ENCODE data around the gene CSNK2A1.
A peak's percentile ranks its signal among the peaks of the same experiment; 100 is the strongest.

The CSNK2A1 gene

GRCh38 chr20:563187-563586, 19.6 kb upstream of the CSNK2A1 start:
- DNase-seq = no peak

GRCh38 chr20:562232-562897, 18.8 kb upstream of the CSNK2A1 start:
- DNase-seq = no peak

- DNase-seq = peak; percentile 89
Measured at GRCh38 chr20:561437-562231, 18.0 kb upstream of the CSNK2A1 start.

- no peak for DNase-seq
Measured at GRCh38 chr20:560680-561079, 17.1 kb upstream of the CSNK2A1 start.

- DNase-seq = no peak
Measured at GRCh38 chr20:558117-558516, 14.5 kb upstream of the CSNK2A1 start.

GRCh38 chr20:556984-557383, 13.4 kb upstream of the CSNK2A1 start:
- no peak for DNase-seq

- no peak for DNase-seq
Measured at GRCh38 chr20:555976-556385, 12.4 kb upstream of the CSNK2A1 start.

GRCh38 chr20:550611-551010, 7.0 kb upstream of the CSNK2A1 start:
- DNase-seq = no peak

- DNase-seq = no peak
Measured at GRCh38 chr20:549722-550496, 6.3 kb upstream of the CSNK2A1 start.

GRCh38 chr20:548906-549305, 5.3 kb upstream of the CSNK2A1 start:
- DNase-seq = no peak

GRCh38 chr20:547394-547793, 3.8 kb upstream of the CSNK2A1 start:
- no peak for DNase-seq

- DNase-seq = no peak
Measured at GRCh38 chr20:546353-546752, 2.8 kb upstream of the CSNK2A1 start.

- DNase-seq = no peak
Measured at GRCh38 chr20:544153-544725, 649 bp upstream of the CSNK2A1 start.

- no peak for DNase-seq
Measured at GRCh38 chr20:542777-543368, 717 bp downstream of the CSNK2A1 start.

GRCh38 chr20:540391-541201, 3.0 kb downstream of the CSNK2A1 start:
- no peak for DNase-seq

- no peak for DNase-seq
Measured at GRCh38 chr20:539848-540247, 3.7 kb downstream of the CSNK2A1 start.

GRCh38 chr20:539191-539590, 4.4 kb downstream of the CSNK2A1 start:
- no peak for DNase-seq

- DNase-seq = no peak
Measured at GRCh38 chr20:537983-538382, 5.6 kb downstream of the CSNK2A1 start.

- no peak for DNase-seq
Measured at GRCh38 chr20:536426-537010, 7.1 kb downstream of the CSNK2A1 start.

- DNase-seq = no peak
Measured at GRCh38 chr20:535958-536357, 7.6 kb downstream of the CSNK2A1 start.

GRCh38 chr20:533526-533925, 10.1 kb downstream of the CSNK2A1 start:
- no peak for DNase-seq

- DNase-seq = no peak
Measured at GRCh38 chr20:532530-532929, 11.1 kb downstream of the CSNK2A1 start.
